ENCODE measurements around the gene CNDP1. TPM values are rescaled to one million over a fixed set of nuclear protein-coding genes. Genes with fewer than 3 reads are reported as not detected.

The CNDP1 gene
- polyA plus RNA-seq, 1 donor from 2014 or later = 2.1 TPM

GRCh38 chr18:74488354-74488753 lies 45.9 kb upstream of the CNDP1 start:
- Histone ChIP-seq H2AFZ (ENCODE audit: low read depth, low read length) (no peak overlapping the region), H4K20me1 (ENCODE audit: insufficient read depth) (no peaks in the 10 kb centered on the region), H3K27me3 (ENCODE audit: insufficient read depth, low read depth, low read length) (no peaks in the 10 kb centered on the region), H3K9me3 (ENCODE audit: low read length) (no peaks in the 10 kb centered on the region), H3F3A (ENCODE audit: insufficient read depth, low read length, poor library complexity, severe bottlenecking) (no peaks in the 10 kb centered on the region), H3K9me2 (ENCODE audit: insufficient read depth, low read length) (no peaks in the 10 kb centered on the region), H3K4me2 (ENCODE audit: low read length) (no peak overlapping the region), H3K79me2 (replicated peaks; ENCODE audit: insufficient read depth, low read length) (no peaks in the 10 kb centered on the region), H3K36me3 (ENCODE audit: insufficient read depth, low read length) (no peaks in the 10 kb centered on the region), H3K27ac (ENCODE audit: low read length) (no peak overlapping the region), H3K4me3 (ENCODE audit: low read length) (no peak overlapping the region), H3K9ac (ENCODE audit: low read length) (no peak overlapping the region)
- TF ChIP-seq RAD21 (conservative IDR thresholded peaks at IDR 0.05) (no peak), MXI1 (conservative IDR thresholded peaks at IDR 0.05; ENCODE audit: poor library complexity, severe bottlenecking) (no peak), EZH2 (IDR thresholded peaks at IDR 0.05; ENCODE audit: borderline replicate concordance, insufficient read depth, low read length, poor library complexity, severe bottlenecking) (no peak), EP300 (conservative IDR thresholded peaks at IDR 0.05; ENCODE audit: poor library complexity, severe bottlenecking) (no peak), TAF1 (IDR thresholded peaks at IDR 0.05; ENCODE audit: low read depth) (no peak), REST (IDR thresholded peaks at IDR 0.05; ENCODE audit: borderline replicate concordance) (no peak), SMC3 (conservative IDR thresholded peaks at IDR 0.05; ENCODE audit: poor library complexity) (no peak), POLR2AphosphoS5 (IDR thresholded peaks at IDR 0.05) (no peak)
- TF ChIP-seq, protein P1, sequence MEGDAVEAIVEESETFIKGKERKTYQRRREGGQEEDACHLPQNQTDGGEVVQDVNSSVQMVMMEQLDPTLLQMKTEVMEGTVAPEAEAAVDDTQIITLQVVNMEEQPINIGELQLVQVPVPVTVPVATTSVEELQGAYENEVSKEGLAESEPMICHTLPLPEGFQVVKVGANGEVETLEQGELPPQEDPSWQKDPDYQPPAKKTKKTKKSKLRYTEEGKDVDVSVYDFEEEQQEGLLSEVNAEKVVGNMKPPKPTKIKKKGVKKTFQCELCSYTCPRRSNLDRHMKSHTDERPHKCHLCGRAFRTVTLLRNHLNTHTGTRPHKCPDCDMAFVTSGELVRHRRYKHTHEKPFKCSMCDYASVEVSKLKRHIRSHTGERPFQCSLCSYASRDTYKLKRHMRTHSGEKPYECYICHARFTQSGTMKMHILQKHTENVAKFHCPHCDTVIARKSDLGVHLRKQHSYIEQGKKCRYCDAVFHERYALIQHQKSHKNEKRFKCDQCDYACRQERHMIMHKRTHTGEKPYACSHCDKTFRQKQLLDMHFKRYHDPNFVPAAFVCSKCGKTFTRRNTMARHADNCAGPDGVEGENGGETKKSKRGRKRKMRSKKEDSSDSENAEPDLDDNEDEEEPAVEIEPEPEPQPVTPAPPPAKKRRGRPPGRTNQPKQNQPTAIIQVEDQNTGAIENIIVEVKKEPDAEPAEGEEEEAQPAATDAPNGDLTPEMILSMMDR (IDR thresholded peaks at IDR 0.05; ENCODE audit: poor library complexity, severe bottlenecking) = no peak

- H3K36me3 ChIP-seq (ENCODE audit: insufficient read depth, low read length) = no peaks in the 10 kb centered on the region
- H3K4me3 ChIP-seq (ENCODE audit: low read length) = no peak overlapping the region
- H3K27ac ChIP-seq (ENCODE audit: low read length) = no peak overlapping the region
- H3K27me3 ChIP-seq (ENCODE audit: insufficient read depth, low read depth, low read length) = no peaks in the 10 kb centered on the region
- no peaks in the 10 kb centered on the region for H3K9me3 ChIP-seq (ENCODE audit: low read length)
- H3F3A ChIP-seq (ENCODE audit: insufficient read depth, low read length, poor library complexity, severe bottlenecking) = no peaks in the 10 kb centered on the region
- no peak overlapping the region for H3K4me2 ChIP-seq (ENCODE audit: low read length)
- no peaks in the 10 kb centered on the region for H4K20me1 ChIP-seq (ENCODE audit: insufficient read depth)
- no peaks in the 10 kb centered on the region for H3K79me2 ChIP-seq (replicated peaks; ENCODE audit: insufficient read depth, low read length)
- no peak overlapping the region for H2AFZ ChIP-seq (ENCODE audit: low read depth, low read length)
- TF ChIP-seq SMC3 (conservative IDR thresholded peaks at IDR 0.05; ENCODE audit: poor library complexity) = no peak
- H3K9ac ChIP-seq (ENCODE audit: low read length) = no peak overlapping the region
- no peaks in the 10 kb centered on the region for H3K9me2 ChIP-seq (ENCODE audit: insufficient read depth, low read length)
Observed at GRCh38 chr18:74488864-74489263, 45.4 kb upstream of the CNDP1 start.

- no peaks in the 10 kb centered on the region for H3F3A ChIP-seq (ENCODE audit: insufficient read depth, low read length, poor library complexity, severe bottlenecking)
- H3K9me2 ChIP-seq (ENCODE audit: insufficient read depth, low read length) = no peaks in the 10 kb centered on the region
- no peaks in the 10 kb centered on the region for H3K36me3 ChIP-seq (ENCODE audit: insufficient read depth, low read length)
- no peaks in the 10 kb centered on the region for H3K27me3 ChIP-seq (ENCODE audit: insufficient read depth, low read depth, low read length)
- H3K27ac ChIP-seq (ENCODE audit: low read length) = no peak overlapping the region
- H2AFZ ChIP-seq (ENCODE audit: low read depth, low read length) = no peak overlapping the region
- H3K79me2 ChIP-seq (replicated peaks; ENCODE audit: insufficient read depth, low read length) = no peaks in the 10 kb centered on the region
- TF ChIP-seq EZH2 (IDR thresholded peaks at IDR 0.05; ENCODE audit: borderline replicate concordance, insufficient read depth, low read length, poor library complexity, severe bottlenecking) (no peak), REST (IDR thresholded peaks at IDR 0.05; ENCODE audit: borderline replicate concordance) (no peak), EP300 (conservative IDR thresholded peaks at IDR 0.05; ENCODE audit: poor library complexity, severe bottlenecking) (no peak), RAD21 (conservative IDR thresholded peaks at IDR 0.05) (no peak), TAF1 (IDR thresholded peaks at IDR 0.05; ENCODE audit: low read depth) (no peak), MXI1 (conservative IDR thresholded peaks at IDR 0.05; ENCODE audit: poor library complexity, severe bottlenecking) (no peak), POLR2AphosphoS5 (IDR thresholded peaks at IDR 0.05) (no peak), SMC3 (conservative IDR thresholded peaks at IDR 0.05; ENCODE audit: poor library complexity) (no peak)
- TF ChIP-seq, protein P1 (IDR thresholded peaks at IDR 0.05; ENCODE audit: poor library complexity, severe bottlenecking) = no peak
- no peak overlapping the region for H3K4me3 ChIP-seq (ENCODE audit: low read length)
- no peaks in the 10 kb centered on the region for H3K9me3 ChIP-seq (ENCODE audit: low read length)
- H3K4me2 ChIP-seq (ENCODE audit: low read length) = no peak overlapping the region
- H4K20me1 ChIP-seq (ENCODE audit: insufficient read depth) = no peaks in the 10 kb centered on the region
- H3K9ac ChIP-seq (ENCODE audit: low read length) = no peak overlapping the region
Observed at GRCh38 chr18:74489676-74490075, 44.6 kb upstream of the CNDP1 start.
